Effector memory CD8-positive, alpha-beta T cell (primary cell): ENCODE data around the gene SPOP.
"Not testable (repeated sequence)": the region's sequence is repeated elsewhere in the genome, so short reads cannot be mapped to it uniquely, and the experiment has no call there.

Experiments
- ATAC-seq: fragments of 150-1000 bp; cut with Tn5 transposase; replicated peaks from 2 replicates; pipeline ENCODE4 v1.10.0; 2021; ENCODE audit warnings: mild to moderate bottlenecking, moderate library complexity
- DNase-seq, 3 experiments: peaks; one replicate each; pipeline ENCODE4 v3.0.0; 2021
- H3K27ac Mint-ChIP-seq, 2 donors: one replicate each; pipeline ENCODE4 v1.8.0; 2022; ENCODE audit warnings: mild to moderate bottlenecking in 2 of 2, mixed read lengths in 2 of 2, moderate library complexity in 2 of 2
- H3K27me3 Mint-ChIP-seq, 2 donors: one replicate each; pipeline ENCODE4 v1.8.0; 2022; ENCODE audit warnings: mixed read lengths in 2 of 2
- H3K36me3 Mint-ChIP-seq: one replicate; pipeline ENCODE4 v1.8.0; 2022; ENCODE audit warnings: mild to moderate bottlenecking, moderate library complexity, mixed read lengths; ENCODE audit not compliant: insufficient read depth
- H3K4me1 Mint-ChIP-seq, 2 donors: one replicate each; pipeline ENCODE4 v1.8.0; 2022; ENCODE audit warnings: low read depth in 2 of 2, mixed read lengths in 2 of 2
- H3K4me3 Mint-ChIP-seq, 2 donors: one replicate each; pipeline ENCODE4 v1.8.0; 2022; ENCODE audit warnings: mild to moderate bottlenecking in 2 of 2, mixed read lengths in 2 of 2, moderate library complexity in 2 of 2
- H3K9me3 Mint-ChIP-seq, 2 donors: one replicate each; pipeline ENCODE4 v1.8.0; 2022; ENCODE audit warnings: mixed read lengths in 2 of 2

The SPOP gene

GRCh38 chr17:49572806-49573420 is 105.0 kb downstream of the SPOP start:
- Mint-ChIP-seq H3K4me3 (no peak overlapping the region), H3K27ac (no peak overlapping the region), H3K4me1 (peaks cover 13 to 19% of the 10 kb centered on the region in 2 donors), H3K27me3 (peaks cover 40 to 77% of the 10 kb centered on the region in 2 donors), H3K36me3 (peaks cover 18% of the 10 kb centered on the region), H3K9me3 (no peaks in the 10 kb centered on the region)
- DNase-seq: no peak
- no peak for ATAC-seq

GRCh38 chr17:49572226-49572625 is 105.7 kb downstream of the SPOP start:
- Mint-ChIP-seq H3K9me3 (no peaks in the 10 kb centered on the region), H3K4me3 (no peak overlapping the region), H3K4me1 (peaks cover 17 to 22% of the 10 kb centered on the region in 2 donors), H3K36me3 (peaks cover 21% of the 10 kb centered on the region), H3K27me3 (peaks cover 33 to 77% of the 10 kb centered on the region in 2 donors), H3K27ac (no peak overlapping the region)
- no peak for ATAC-seq
- DNase-seq: no peak

GRCh38 chr17:49571764-49572163 is 106.1 kb downstream of the SPOP start:
- H3K36me3 Mint-ChIP-seq: peaks cover 21% of the 10 kb centered on the region
- H3K9me3 Mint-ChIP-seq: no peaks in the 10 kb centered on the region
- H3K27me3 Mint-ChIP-seq: peaks cover 28 to 77% of the 10 kb centered on the region in 2 donors
- no peak for DNase-seq
- peak overlapping the region in 1 of 2 donors; percentile 93 for H3K4me3 Mint-ChIP-seq
- H3K27ac Mint-ChIP-seq: no peak overlapping the region
- peaks cover 13 to 17% of the 10 kb centered on the region in 2 donors for H3K4me1 Mint-ChIP-seq
- ATAC-seq: no peak

- H3K27ac Mint-ChIP-seq: no peak overlapping the region
- H3K9me3 Mint-ChIP-seq: no peaks in the 10 kb centered on the region
- peak overlapping the region; percentile 90 to 93 for H3K4me3 Mint-ChIP-seq
- peaks cover 21% of the 10 kb centered on the region for H3K36me3 Mint-ChIP-seq
- DNase-seq (no peak), ATAC-seq (no peak)
- peaks cover 13 to 17% of the 10 kb centered on the region in 2 donors for H3K4me1 Mint-ChIP-seq
- peaks cover 28 to 77% of the 10 kb centered on the region in 2 donors for H3K27me3 Mint-ChIP-seq
These were observed 106.6 kb downstream of the SPOP start for GRCh38 chr17:49571283-49571682.

GRCh38 chr17:49570540-49571242 is 107.2 kb downstream of the SPOP start:
- Mint-ChIP-seq H3K9me3 (no peaks in the 10 kb centered on the region), H3K36me3 (peaks cover 21% of the 10 kb centered on the region), H3K4me3 (peak overlapping the region; percentile 90 to 93), H3K27me3 (peaks cover 28 to 77% of the 10 kb centered on the region in 2 donors), H3K27ac (peak overlapping the region; percentile 58 to 68), H3K4me1 (peaks cover 13 to 18% of the 10 kb centered on the region in 2 donors)
- no peak for DNase-seq
- no peak for ATAC-seq

- not testable (repeated sequence) for H3K4me3 Mint-ChIP-seq, H3K27ac Mint-ChIP-seq, H3K9me3 Mint-ChIP-seq, ATAC-seq, DNase-seq
- peaks cover 17% of the 10 kb centered on the region for H3K36me3 Mint-ChIP-seq
- peaks cover 17 to 60% of the 10 kb centered on the region in 2 donors for H3K27me3 Mint-ChIP-seq
- H3K4me1 Mint-ChIP-seq: peaks cover 14 to 17% of the 10 kb centered on the region in 2 donors
These were observed 109.2 kb downstream of the SPOP start for GRCh38 chr17:49568695-49569047.

- Mint-ChIP-seq H3K27me3 (peaks cover 11 to 54% of the 10 kb centered on the region in 2 donors), H3K27ac (no peak overlapping the region), H3K9me3 (no peaks in the 10 kb centered on the region)
These were observed 109.8 kb downstream of the SPOP start for GRCh38 chr17:49567871-49568694.

GRCh38 chr17:49567104-49567521 is 110.8 kb downstream of the SPOP start:
- ATAC-seq (no peak), DNase-seq (no peak)
- Mint-ChIP-seq H3K4me3 (no peak overlapping the region), H3K27me3 (peaks cover 7 to 44% of the 10 kb centered on the region in 2 donors), H3K36me3 (peaks cover 17% of the 10 kb centered on the region), H3K4me1 (peaks cover 14 to 17% of the 10 kb centered on the region in 2 donors), H3K9me3 (no peaks in the 10 kb centered on the region), H3K27ac (no peak overlapping the region)

More at GRCh38 chr17:49567871-49568694, 109.8 kb downstream of the SPOP start:
- H3K4me1 Mint-ChIP-seq: peaks cover 14 to 17% of the 10 kb centered on the region in 2 donors
- ATAC-seq: peak; percentile 46
- H3K4me3 Mint-ChIP-seq: peak overlapping the region; percentile 55 to 57
- peak; percentile 78 to 82 (median 80) for DNase-seq
- peaks cover 17% of the 10 kb centered on the region for H3K36me3 Mint-ChIP-seq

- Mint-ChIP-seq H3K4me1 (peaks cover 14 to 17% of the 10 kb centered on the region in 2 donors), H3K27ac (no peak overlapping the region), H3K4me3 (no peak overlapping the region), H3K27me3 (peaks cover 7 to 40% of the 10 kb centered on the region in 2 donors), H3K9me3 (no peaks in the 10 kb centered on the region), H3K36me3 (peaks cover 17% of the 10 kb centered on the region)
- ATAC-seq (no peak), DNase-seq (no peak)
These were observed 111.2 kb downstream of the SPOP start for GRCh38 chr17:49566668-49567071.

- DNase-seq (no peak), ATAC-seq (no peak)
- Mint-ChIP-seq H3K4me1 (peaks cover 14 to 16% of the 10 kb centered on the region in 2 donors), H3K36me3 (peaks cover 17% of the 10 kb centered on the region), H3K27me3 (peaks cover 4 to 33% of the 10 kb centered on the region in 2 donors), H3K9me3 (no peaks in the 10 kb centered on the region), H3K4me3 (no peak overlapping the region), H3K27ac (no peak overlapping the region)
These were observed 111.9 kb downstream of the SPOP start for GRCh38 chr17:49565948-49566491.

- ATAC-seq: no peak
- Mint-ChIP-seq H3K27ac (no peak overlapping the region), H3K27me3 (peaks cover 0 to 27% of the 10 kb centered on the region in 2 donors), H3K4me1 (peaks cover 10 to 14% of the 10 kb centered on the region in 2 donors), H3K36me3 (peaks cover 10% of the 10 kb centered on the region), H3K4me3 (no peak overlapping the region), H3K9me3 (no peaks in the 10 kb centered on the region)
- no peak for DNase-seq
These were observed 113.3 kb downstream of the SPOP start for GRCh38 chr17:49564638-49565037.

GRCh38 chr17:49557312-49558024 is 120.4 kb downstream of the SPOP start:
- H3K4me3 Mint-ChIP-seq: no peak overlapping the region
- peak in 1 of 3 experiments; percentile 34 for DNase-seq
- peaks cover 4% of the 10 kb centered on the region for H3K36me3 Mint-ChIP-seq
- no peaks in the 10 kb centered on the region for H3K9me3 Mint-ChIP-seq
- H3K27ac Mint-ChIP-seq: peak overlapping the region in 1 of 2 donors; percentile 11
- H3K4me1 Mint-ChIP-seq: peaks cover 0 to 7% of the 10 kb centered on the region in 2 donors
- H3K27me3 Mint-ChIP-seq: peaks cover 6 to 9% of the 10 kb centered on the region in 2 donors
- ATAC-seq: peak; percentile 37
